ENCODE results near the gene BEGAIN. TPM values are rescaled to one million over a fixed set of nuclear protein-coding genes. Genes with fewer than 3 reads are reported as not detected.

The BEGAIN gene
- total RNA-seq, 4 donors from 2014 or later: 0.68 to 2.8 (median 1.1) TPM

DNA sequence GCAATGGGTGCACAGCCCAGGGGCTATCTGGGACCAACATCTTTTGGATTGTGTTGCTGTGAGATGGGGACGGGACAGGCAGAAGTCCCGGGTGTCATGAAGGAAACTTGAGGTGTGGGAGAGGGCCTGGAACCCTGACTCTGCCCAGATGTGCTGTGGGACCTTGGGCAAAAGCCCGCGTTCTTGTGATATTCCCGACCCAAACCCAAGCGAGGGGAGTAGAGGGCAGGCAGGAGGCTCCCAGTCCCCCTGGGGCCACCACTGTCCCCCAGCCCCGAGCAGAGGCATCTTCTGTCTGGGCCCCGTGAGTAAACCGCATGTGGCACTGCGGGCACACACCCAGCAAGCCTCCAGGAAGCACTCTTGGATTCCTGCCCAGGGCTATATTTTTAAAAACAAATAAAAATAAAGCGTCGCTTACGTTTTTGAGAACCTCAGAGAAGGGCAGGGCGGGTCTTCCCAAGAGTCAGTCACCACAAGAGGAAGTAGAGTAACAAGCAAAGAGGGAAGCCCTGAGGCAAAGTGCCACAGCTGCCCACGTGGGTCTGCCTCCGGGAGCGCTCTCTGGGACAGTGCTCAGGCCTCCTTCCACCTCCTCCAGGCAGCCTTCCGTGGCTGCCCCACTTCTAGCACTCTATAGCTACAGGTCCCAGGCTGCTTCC is 39.5 kb downstream of the BEGAIN start:
- H3K9me3 ChIP-seq: no peaks in the 10 kb centered on the region
- peaks cover 5% of the 10 kb centered on the region for H3K27me3 ChIP-seq
- no peak for TF ChIP-seq POLR2A (IDR thresholded peaks at IDR 0.05)
- TF ChIP-seq POLR2AphosphoS5 (IDR thresholded peaks at IDR 0.05): no peak
- TF ChIP-seq EP300 (IDR thresholded peaks at IDR 0.05): no peak
- TF ChIP-seq, protein P1, sequence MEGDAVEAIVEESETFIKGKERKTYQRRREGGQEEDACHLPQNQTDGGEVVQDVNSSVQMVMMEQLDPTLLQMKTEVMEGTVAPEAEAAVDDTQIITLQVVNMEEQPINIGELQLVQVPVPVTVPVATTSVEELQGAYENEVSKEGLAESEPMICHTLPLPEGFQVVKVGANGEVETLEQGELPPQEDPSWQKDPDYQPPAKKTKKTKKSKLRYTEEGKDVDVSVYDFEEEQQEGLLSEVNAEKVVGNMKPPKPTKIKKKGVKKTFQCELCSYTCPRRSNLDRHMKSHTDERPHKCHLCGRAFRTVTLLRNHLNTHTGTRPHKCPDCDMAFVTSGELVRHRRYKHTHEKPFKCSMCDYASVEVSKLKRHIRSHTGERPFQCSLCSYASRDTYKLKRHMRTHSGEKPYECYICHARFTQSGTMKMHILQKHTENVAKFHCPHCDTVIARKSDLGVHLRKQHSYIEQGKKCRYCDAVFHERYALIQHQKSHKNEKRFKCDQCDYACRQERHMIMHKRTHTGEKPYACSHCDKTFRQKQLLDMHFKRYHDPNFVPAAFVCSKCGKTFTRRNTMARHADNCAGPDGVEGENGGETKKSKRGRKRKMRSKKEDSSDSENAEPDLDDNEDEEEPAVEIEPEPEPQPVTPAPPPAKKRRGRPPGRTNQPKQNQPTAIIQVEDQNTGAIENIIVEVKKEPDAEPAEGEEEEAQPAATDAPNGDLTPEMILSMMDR (IDR thresholded peaks at IDR 0.05): no peak
- H3K36me3 ChIP-seq: no peaks in the 10 kb centered on the region
- H3K27ac ChIP-seq: no peak overlapping the region
- peak in 1 of 2 donors; percentile 82 for DNase-seq (ENCODE audit: low spot score in 2 of 2)
- peaks cover 34% of the 10 kb centered on the region for H3K4me1 ChIP-seq
- WGBS: 37% methylated on average over 16 of the region's 18 CpGs
- H3K4me3 ChIP-seq: no peak overlapping the region

DNA sequence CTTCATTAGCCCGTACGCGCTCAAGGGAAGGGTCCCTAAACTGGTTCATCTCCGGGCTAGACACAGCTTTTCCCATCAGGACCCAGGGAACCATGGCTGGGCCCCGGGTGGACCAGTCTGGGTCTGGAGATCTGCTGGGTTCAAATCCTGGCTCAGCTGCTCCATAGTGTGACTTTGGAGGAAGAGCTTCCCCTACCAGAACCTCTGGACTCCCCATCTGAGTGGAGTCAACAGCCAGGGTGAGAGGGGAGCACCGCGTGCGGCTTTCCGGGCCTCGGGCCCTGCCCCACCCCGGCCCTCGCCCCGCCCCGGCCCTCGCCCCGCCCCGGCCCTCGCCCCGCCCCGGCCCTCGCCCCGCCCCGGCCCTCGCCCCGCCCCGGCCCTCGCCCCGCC is 41.2 kb downstream of the BEGAIN start:
- H3K27me3 ChIP-seq: peaks cover 5% of the 10 kb centered on the region
- peak overlapping the region; percentile 50 for H3K4me3 ChIP-seq
- no peak for DNase-seq (ENCODE audit: low spot score in 2 of 2)
- peaks cover 34% of the 10 kb centered on the region for H3K4me1 ChIP-seq
- WGBS: 58% methylated on average over 8 of the region's 28 CpGs
- no peaks in the 10 kb centered on the region for H3K9me3 ChIP-seq
- no peaks in the 10 kb centered on the region for H3K36me3 ChIP-seq
- no peak overlapping the region for H3K27ac ChIP-seq
- TF ChIP-seq EP300 (IDR thresholded peaks at IDR 0.05): no peak
- TF ChIP-seq, protein P1 (IDR thresholded peaks at IDR 0.05): no peak
- no peak for TF ChIP-seq POLR2A (IDR thresholded peaks at IDR 0.05)
- no peak for TF ChIP-seq POLR2AphosphoS5 (IDR thresholded peaks at IDR 0.05)

DNA sequence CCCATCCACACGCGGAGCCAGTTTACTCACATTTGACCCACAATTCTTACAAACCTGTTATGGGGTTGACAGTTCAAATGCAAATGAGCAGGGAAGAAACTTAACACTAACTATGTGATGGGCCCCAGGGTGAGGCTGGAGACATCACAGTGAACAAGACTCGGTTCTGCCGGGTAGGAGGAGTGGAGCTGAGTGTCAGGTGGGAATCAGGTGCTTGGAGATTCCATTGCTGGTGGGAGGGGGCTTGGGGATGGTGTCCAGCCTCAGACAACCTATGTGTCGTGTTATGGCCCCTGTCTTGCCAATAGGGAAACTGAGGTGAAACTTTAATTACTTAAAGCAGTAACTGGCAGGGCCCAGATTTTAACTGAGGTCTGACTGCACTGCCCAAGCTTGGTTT is 41.9 kb downstream of the BEGAIN start:
- no peak overlapping the region for H3K27ac ChIP-seq
- 91% methylated on average over 5 of the region's 5 CpGs for WGBS
- no peaks in the 10 kb centered on the region for H3K36me3 ChIP-seq

DNA sequence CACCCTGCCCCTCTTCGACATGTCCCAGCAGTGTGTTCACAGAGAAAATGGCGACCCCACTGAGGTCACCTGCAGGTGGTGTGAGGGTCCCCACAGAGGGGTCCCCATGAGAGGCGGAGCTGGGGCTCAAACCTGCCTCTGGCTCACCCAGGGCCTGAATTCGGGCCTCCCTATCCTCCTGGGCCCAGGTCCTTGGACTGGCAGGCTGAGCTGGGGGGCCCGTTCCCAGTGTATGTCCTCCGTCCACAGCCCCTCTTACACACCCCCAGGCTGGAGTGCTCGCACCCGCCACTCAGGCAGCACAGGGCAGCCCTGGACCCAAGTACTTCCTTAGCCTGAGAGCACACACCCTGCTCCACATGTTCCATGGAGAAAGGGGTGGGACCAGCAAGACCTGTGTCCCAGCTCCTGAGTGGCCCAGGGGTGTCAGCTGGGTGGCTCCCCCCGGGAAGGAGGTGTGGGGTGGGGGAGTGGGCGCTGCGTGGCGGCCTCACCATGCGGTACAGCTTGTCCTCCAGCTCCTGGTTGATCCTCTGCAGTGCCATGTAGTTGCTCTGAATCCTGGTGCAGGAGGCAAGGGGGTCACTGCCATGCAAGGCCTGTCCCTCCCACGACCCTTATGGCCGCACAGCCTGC is 42.6 kb downstream of the BEGAIN start:
- no peak for DNase-seq (ENCODE audit: low spot score in 2 of 2)
- Histone ChIP-seq H3K36me3 (no peaks in the 10 kb centered on the region), H3K27ac (no peak overlapping the region), H3K9me3 (no peaks in the 10 kb centered on the region), H3K4me1 (peaks cover 29% of the 10 kb centered on the region), H3K27me3 (no peaks in the 10 kb centered on the region), H3K4me3 (no peak overlapping the region)
- WGBS: 80% methylated on average over 3 of the region's 15 CpGs
- TF ChIP-seq, protein P1 (IDR thresholded peaks at IDR 0.05): no peak
- TF ChIP-seq POLR2A (IDR thresholded peaks at IDR 0.05) (no peak), EP300 (IDR thresholded peaks at IDR 0.05) (no peak), POLR2AphosphoS5 (IDR thresholded peaks at IDR 0.05) (no peak)

More for the DNA sequence above, 41.9 kb downstream of the BEGAIN start:
- peaks cover 5% of the 10 kb centered on the region for H3K27me3 ChIP-seq
- TF ChIP-seq POLR2A (IDR thresholded peaks at IDR 0.05) (no peak), EP300 (IDR thresholded peaks at IDR 0.05) (no peak), POLR2AphosphoS5 (IDR thresholded peaks at IDR 0.05) (no peak)
- TF ChIP-seq, protein P1 (IDR thresholded peaks at IDR 0.05): no peak
- peaks cover 34% of the 10 kb centered on the region for H3K4me1 ChIP-seq
- no peak overlapping the region for H3K4me3 ChIP-seq
- H3K9me3 ChIP-seq: no peaks in the 10 kb centered on the region
- DNase-seq (ENCODE audit: low spot score in 2 of 2): no peak

All from suprapubic skin (tissue), 4 donors.